CD4-positive, alpha-beta T cell treated with Interleukin-15 for 1 hour (primary cell): Measurements from ENCODE around the gene DEXI.

ENCODE experiments used
- DNase-seq: peaks from one replicate; pipeline ENCODE4 v3.0.0-alpha.2; 2020

The DEXI gene

DNA sequence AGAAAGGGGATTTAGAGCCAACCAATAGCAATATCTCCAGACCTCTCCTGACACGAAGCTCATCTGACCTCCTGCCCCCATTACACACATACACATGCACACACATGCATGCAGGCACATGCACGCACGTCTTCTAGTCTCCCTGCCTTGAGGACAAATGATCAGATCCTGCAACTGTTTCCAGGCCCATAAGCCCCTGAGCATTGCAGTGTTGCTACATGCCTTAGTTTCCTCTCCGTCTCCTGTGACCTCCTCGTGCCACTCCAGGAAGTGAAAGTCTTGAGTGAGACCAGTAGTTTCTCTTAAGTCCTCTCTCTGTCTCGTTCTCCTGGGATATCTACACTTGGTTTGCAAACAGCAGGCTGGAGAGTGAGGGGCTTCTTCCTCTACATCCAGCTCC lies 57.0 kb downstream of the DEXI start:
- no peak for DNase-seq

DNA sequence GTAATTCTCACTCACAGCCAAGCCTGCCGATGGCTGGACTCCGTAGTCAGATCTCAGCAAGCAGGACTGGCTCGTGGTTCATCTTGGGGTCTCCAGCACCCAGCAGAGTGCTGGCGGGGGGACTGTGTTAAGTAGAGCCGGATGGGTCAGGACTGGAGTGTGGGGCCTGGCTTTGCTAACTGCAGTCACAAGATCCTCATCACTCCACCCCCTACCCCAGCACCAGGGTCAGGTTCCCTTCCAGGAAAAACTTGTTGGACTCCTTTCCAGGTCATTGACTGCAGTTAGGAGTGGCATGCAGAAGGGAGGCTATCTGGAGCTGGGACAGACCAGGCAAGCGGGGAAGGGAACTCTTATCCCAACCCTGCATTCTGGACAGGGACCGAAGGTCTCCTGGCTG lies 59.3 kb downstream of the DEXI start:
- no peak for DNase-seq

DNA sequence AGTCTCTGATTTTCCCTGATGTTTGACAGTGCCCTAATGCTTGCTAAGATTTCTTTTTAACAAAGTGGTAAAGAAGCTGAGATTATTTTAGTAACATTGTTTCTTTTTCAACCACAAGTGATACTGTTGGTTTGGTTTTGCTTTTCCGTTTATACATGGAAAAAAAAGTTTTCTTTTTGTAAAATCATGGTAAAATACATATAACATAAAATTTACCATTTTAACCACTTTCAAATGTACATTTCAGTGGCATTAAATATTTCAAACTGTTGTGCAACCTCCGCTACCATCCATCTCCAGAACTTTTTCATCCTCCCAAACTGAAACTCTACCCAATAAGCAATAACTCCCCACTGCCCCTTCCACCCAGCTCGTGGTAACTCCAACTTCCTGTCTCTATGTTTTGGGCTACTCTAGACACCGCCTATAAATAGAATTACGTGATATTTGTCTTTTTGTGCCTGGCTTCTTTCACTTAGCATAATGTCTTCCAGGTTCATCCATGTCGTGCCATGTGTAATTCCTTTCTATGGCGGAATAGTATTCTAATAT lies 60.7 kb downstream of the DEXI start:
- DNase-seq: no peak

DNA sequence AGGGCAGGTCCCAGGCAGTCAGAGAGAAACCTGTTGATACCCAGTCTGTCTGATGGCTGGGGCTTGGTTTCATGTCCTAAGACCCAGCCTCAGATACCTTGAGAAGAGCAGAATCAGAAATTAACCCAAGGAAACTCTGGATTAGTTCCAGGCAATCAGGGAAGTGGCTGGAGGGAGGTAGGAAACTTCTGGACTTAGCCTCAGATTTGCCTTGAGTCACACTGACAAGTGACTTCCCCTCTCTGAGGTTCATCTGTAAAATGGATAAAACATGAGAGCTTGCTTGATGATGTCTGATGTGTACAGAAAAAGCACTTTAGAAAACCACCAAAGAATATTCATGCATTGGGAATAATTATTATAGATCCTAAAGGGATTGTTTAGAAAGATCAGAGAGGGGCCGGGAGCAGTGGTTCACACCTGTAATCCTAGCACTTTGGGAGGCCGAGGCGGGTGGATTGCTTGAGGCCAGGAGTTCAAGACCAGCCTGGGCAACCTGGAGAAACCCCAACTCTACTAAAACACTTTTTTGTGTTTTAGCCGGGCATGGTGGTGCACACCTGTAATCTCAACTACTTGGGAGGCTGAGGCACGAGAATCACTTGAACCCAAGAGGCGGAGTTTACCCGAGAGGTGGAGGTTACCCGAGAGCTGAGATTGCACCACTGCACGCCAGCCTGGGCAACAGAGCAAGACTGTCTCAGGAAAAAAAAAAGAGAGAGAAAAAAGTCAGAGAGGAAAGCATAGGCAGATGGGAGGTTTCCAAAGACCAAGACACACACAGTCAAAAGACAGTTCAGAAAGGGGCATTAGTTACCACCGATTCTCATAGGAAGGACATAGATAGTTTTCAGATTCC lies 61.4 kb downstream of the DEXI start:
- no peak for DNase-seq

DNA sequence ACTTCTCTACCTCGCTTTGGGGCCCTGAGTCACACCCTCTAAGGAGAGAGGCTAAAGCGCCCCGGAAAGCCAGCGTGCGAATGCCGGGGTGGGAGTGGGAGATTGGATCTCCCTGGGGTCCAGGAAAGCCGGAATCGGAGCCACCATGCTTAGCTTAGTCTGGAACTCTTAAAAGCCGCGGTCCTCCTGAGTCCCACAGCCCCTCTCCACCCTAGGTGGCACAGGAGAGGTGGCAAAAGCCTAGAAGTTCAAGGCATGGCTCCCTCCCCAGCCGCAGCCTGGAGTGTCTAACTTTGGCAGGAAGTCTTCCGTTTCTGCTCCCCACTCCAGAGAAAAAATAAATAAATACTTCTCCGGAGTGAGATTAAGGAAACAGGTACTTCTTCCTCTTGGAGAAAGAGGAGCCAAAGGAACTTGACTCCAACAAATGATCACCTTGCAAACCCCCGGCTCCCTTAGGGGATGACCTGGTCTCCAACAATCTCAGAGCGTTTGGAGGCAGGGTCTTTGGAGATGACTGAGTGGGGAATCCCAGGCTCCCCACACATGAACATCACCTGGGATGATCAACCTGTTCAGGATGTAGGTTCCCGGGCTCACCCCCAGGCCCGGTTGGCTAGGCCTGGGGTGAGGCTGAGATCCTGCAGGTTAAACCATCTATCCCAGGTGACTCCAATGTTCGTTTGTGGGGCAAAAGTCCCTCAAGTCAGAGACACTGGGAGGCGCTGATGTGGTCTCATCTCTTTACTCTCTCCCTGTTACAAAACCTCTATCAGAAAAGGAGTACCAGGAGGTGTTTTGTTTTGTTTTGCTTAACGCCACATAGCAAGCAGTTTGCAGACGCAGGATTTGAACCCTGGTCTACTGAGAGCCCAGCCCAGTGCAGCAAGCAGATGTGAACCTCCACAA lies 62.3 kb downstream of the DEXI start:
- no peak for DNase-seq
